K562 (cell line): ENCODE data around the gene SLC24A4. TPM values are rescaled to one million over a fixed set of nuclear protein-coding genes. Genes with fewer than 3 reads are reported as not detected.

Experiments used
- ATAC-seq: fragments of 200-7000 bp; cut with Tn5 transposase; 3 replicates; pipeline ENCODE4 v1.9.1; 2020; ENCODE audit warnings: moderate library complexity
- BruUV-seq: library from RNA; stranded (reverse); fragments of 400-500 nt; replicated peaks from 2 replicates; lab custom pipeline; 2021; lab: Mats Ljungman, UMichigan
- CTCF ChIA-PET: fragments of 300-600 bp; formaldehyde crosslinking; extraction: SDS; loops from one replicate; lab custom pipeline; 2021; ENCODE audit warnings: low intra/inter-chr PET ratio; lab: Yijun Ruan, JAX
- POLR2A ChIA-PET: fragments of 300-600, 350-650 bp; sonication (Branson Sonifier 250); formaldehyde crosslinking; extraction: SDS; loops from one replicate; lab custom pipeline; 2021; ENCODE audit warnings: antibody characterized with exemption, inconsistent platforms; lab: Yijun Ruan, JAX
- DNase-seq, 4 experiments: peaks; one replicate each; pipeline versions ENCODE4 v3.0.0 to v3.0.0-alpha.2; 2011 to 2018; ENCODE audit warnings: low spot score in 3 of 4, mixed read lengths in 3 of 4; ENCODE audit errors: extremely low read depth in 1 of 4
- FAIRE-seq: peaks from 2 replicates; lab custom pipeline; 2011; peaks lifted over from hg19 to GRCh38; lab: Jason Lieb, UNC
- H2AFZ ChIP-seq: 2 replicates; pipeline ENCODE4 v1.6.0; 2011; ENCODE audit warnings: low read depth, low read length, control low read depth, inconsistent platforms
- H3K27ac ChIP-seq: fragments of 200-600 bp; 3 replicates; pipeline ENCODE4 v1.8.0; 2011; ENCODE audit warnings: low read depth, mild to moderate bottlenecking, control low read depth, inconsistent platforms, low read length, moderate library complexity, mixed read lengths; ENCODE audit errors: extremely low read depth
- H3K27me3 ChIP-seq, 2 experiments: fragments of 300-600 bp in 1 of 2; 2 replicates in 1 of 2; 3 replicates in 1 of 2; pipeline versions ENCODE4 v1.6.0 to v1.8.0; 2011; ENCODE audit warnings: inconsistent platforms in 2 of 2, low read length in 2 of 2, mild to moderate bottlenecking in 1 of 2, mixed read lengths in 1 of 2, moderate library complexity in 1 of 2; ENCODE audit not compliant: control insufficient read depth in 2 of 2, insufficient read depth in 2 of 2
- H3K36me3 ChIP-seq: fragments of 300-600 bp; 3 replicates; pipeline ENCODE4 v1.8.0; 2011; ENCODE audit warnings: mild to moderate bottlenecking, low read length, inconsistent platforms; ENCODE audit not compliant: control insufficient read depth, insufficient read depth
- H3K4me1 ChIP-seq, 2 experiments: fragments of 200-600 bp in 1 of 2; replicated peaks in 1 of 2; 2 replicates in 1 of 2; 3 replicates in 1 of 2; pipeline versions ENCODE4 v1.5.1 to v1.8.0; 2011; ENCODE audit warnings: inconsistent platforms in 2 of 2, low read length in 2 of 2, mild to moderate bottlenecking in 1 of 2, mixed read lengths in 1 of 2, moderate library complexity in 1 of 2; ENCODE audit not compliant: control insufficient read depth in 2 of 2, insufficient read depth in 2 of 2
- H3K4me2 ChIP-seq: 2 replicates; pipeline ENCODE4 v1.6.1; 2011; ENCODE audit warnings: low read length, control low read depth, inconsistent platforms, mixed read lengths; ENCODE audit not compliant: insufficient read depth
- H3K4me3 ChIP-seq: fragments of 200-600 bp; sonication (generic), shearing (Covaris generic); 2 replicates; pipeline ENCODE4 v1.5.1; 2016; ENCODE audit warnings: control low read depth, inconsistent platforms
- H3K79me2 ChIP-seq: fragments of 200-600 bp; 3 replicates; pipeline ENCODE4 v1.8.0; 2011; ENCODE audit warnings: low read length, inconsistent platforms; ENCODE audit not compliant: control insufficient read depth, insufficient read depth
- H3K9ac ChIP-seq, 2 experiments: 2 replicates each; pipeline versions ENCODE4 v1.6.0 to v1.6.1; 2011; ENCODE audit warnings: low read depth in 2 of 2, low read length in 2 of 2, control low read depth in 1 of 2, inconsistent platforms in 1 of 2, mild to moderate bottlenecking in 1 of 2, mixed read lengths in 1 of 2; ENCODE audit not compliant: insufficient read depth in 1 of 2
- H3K9me1 ChIP-seq: one replicate; pipeline ENCODE4 v1.6.0; 2011; ENCODE audit warnings: inconsistent platforms, mild to moderate bottlenecking, low read length, moderate library complexity; ENCODE audit not compliant: control insufficient read depth, insufficient read depth
- H3K9me3 ChIP-seq: replicated peaks from 2 replicates; pipeline ENCODE4 v1.5.1; 2011; ENCODE audit warnings: low read depth, low read length, inconsistent platforms; ENCODE audit not compliant: control insufficient read depth, insufficient read depth
- H4K20me1 ChIP-seq: replicated peaks from 2 replicates; pipeline ENCODE4 v1.6.1; 2011; ENCODE audit warnings: low read length, inconsistent platforms, mixed read lengths; ENCODE audit not compliant: control insufficient read depth, insufficient read depth
- SMARCA5 ChIP-seq: fragments of 450-650 bp; IDR thresholded peaks from 2 replicates; pipeline ENCODE4 v1.6.1; 2016
- ZFX ChIP-seq: sonication (generic); formaldehyde crosslinking; IDR thresholded peaks from 2 replicates; pipeline ENCODE4 v1.8.0; 2022; ENCODE audit warnings: mild to moderate bottlenecking, missing genetic modification reagents, moderate library complexity
- WGBS: fragments of 100-300 bp; shearing (Covaris generic); methylation state at CpG from one replicate; pipeline ENCODE4 v1.1.6; 2016; ENCODE audit warnings: low coverage, mixed read lengths; ENCODE audit not compliant: insufficient coverage; ENCODE audit errors: missing lambda C conversion rate; 5-methylcytosine and 5-hydroxymethylcytosine counted together
- in situ Hi-C: fragments of 300-500 bp; cut with MboI; formaldehyde crosslinking; loops from 4 replicates; pipeline ENCODE4 v1.15.0; 2018; ENCODE audit warnings: inconsistent platforms, mixed read lengths
- intact Hi-C: fragments of 100-400 bp; cut with micrococcal nuclease; formaldehyde crosslinking; loops from 2 replicates; pipeline ENCODE4 v1.14.2; 2022
- polyA plus RNA-seq, 8 experiments: library from polyadenylated mRNA; depleted of rRNA in 4 of 8; stranded (reverse) in 5 of 8; unstranded in 3 of 8; fragments of >200 nt; fragmentation: Nextera tagmentation in 2 of 8; fragmentation: Illumina TruSeq in 1 of 8; extraction: Ambion mirVana in 2 of 8; extraction: Trizol in 1 of 8; gene quantifications; 2 replicates each; pipeline versions ENCODE4 v1.2.1 to v1.2.3, GENCODE V29; 2011 to 2014; ENCODE audit warnings: inconsistent platforms in 1 of 8, missing spikeins in 1 of 8
- total RNA-seq, 7 experiments: library from RNA; depleted of rRNA in 6 of 7; stranded (reverse); fragments of >200 nt in 6 of 7; fragmentation: Illumina TruSeq in 2 of 7; extraction: Trizol in 2 of 7; gene quantifications; 2 replicates each; pipeline versions ENCODE4 v1.2.1 to v1.2.3, GENCODE V29; 2011 to 2021; ENCODE audit warnings: low replicate concordance in 1 of 7

Gene SLC24A4
- total and polyA plus RNA-seq, 9 of the 15 experiments (the other 6 are each of a cell fraction or from before 2014, with no cell fraction given): not detected

- Histone ChIP-seq H3K36me3 (no peaks in the 10 kb centered on the region), H3K4me1 (peaks cover 0 to 8% of the 10 kb centered on the region in 2 experiments; a peak in 2 of 5 replicates), H3K27me3 (peaks cover 3 to 34% of the 10 kb centered on the region in 2 experiments; a peak in 4 of 5 replicates), H4K20me1 (no peaks in the 10 kb centered on the region), H3K4me3 (no peak within 1 kb of the TSS), H2AFZ (no peak within 1 kb of the TSS), H3K9me1 (no peaks in the 10 kb centered on the region), H3K4me2 (no peak within 1 kb of the TSS), H3K9ac (no peak within 1 kb of the TSS; a peak in 1 of 4 replicates), H3K79me2 (no peaks in the 10 kb centered on the region), H3K27ac (no peak within 1 kb of the TSS), H3K9me3 (no peaks in the 10 kb centered on the region)
- in situ Hi-C loops: no loop called here
- ChIA-PET POLR2A (interaction anchor here (0.6 kb wide), 2 partner anchors 605 to 1939 kb away, joined by 3 read pairs; no protein-coding TSS in a partner anchor), CTCF (interaction anchor here (0.6 kb wide), 1 partner anchor 22 kb away, joined by 3 read pairs; no protein-coding TSS in a partner anchor)
- DNase-seq: no peak
- no peak for ATAC-seq
- FAIRE-seq: no peak
- no TSS peak for BruUV-seq
- intact Hi-C loops: no loop called here
- no peak for TF ChIP-seq SMARCA5
- peak; percentile 45 for TF ChIP-seq ZFX
- 6% methylated on average over 12 of the region's 79 CpGs for WGBS
Measured at GRCh38 chr14:92513204-92513965, 190.4 kb downstream of the SLC24A4 start, which contains the start of gene RIN3. TSS of gene RIN3 (plus strand) at chr14:92513781. CDS start at chr14:92513933, 152 bp downstream.
